GM12891 (cell line): Measurements from ENCODE around the gene PROCR.
"Not testable (repeated sequence)": the region's sequence is repeated elsewhere in the genome, so short reads cannot be mapped to it uniquely, and the experiment has no call there.

ENCODE experiments used
- DNase-seq: peaks from one replicate; pipeline ENCODE4 v3.0.0; 2011; ENCODE audit warnings: low spot score; ENCODE audit not compliant: insufficient read length
- FAIRE-seq: peaks from 2 replicates; lab custom pipeline; 2011; peaks lifted over from hg19 to GRCh38; lab: Jason Lieb, UNC
- PAX5 ChIP-seq: IDR thresholded peaks from 2 replicates; pipeline ENCODE4 v1.6.1; 2011; ENCODE audit warnings: low read length, moderate library complexity, mild to moderate bottlenecking; ENCODE audit not compliant: insufficient read depth, severe bottlenecking
- POLR2A ChIP-seq: IDR thresholded peaks from 2 replicates; pipeline ENCODE4 v1.6.1; 2011; ENCODE audit warnings: low read depth, low read length, control low read depth
- POLR2AphosphoS5 ChIP-seq: IDR thresholded peaks from 2 replicates; pipeline ENCODE4 v1.6.1; 2011; ENCODE audit warnings: low read depth, low read length, control low read depth
- POU2F2 ChIP-seq: IDR thresholded peaks from 2 replicates; pipeline ENCODE4 v1.6.1; 2011; ENCODE audit warnings: low read depth, mild to moderate bottlenecking, control low read depth, low read length, moderate library complexity
- SPI1 ChIP-seq: IDR thresholded peaks from 2 replicates; pipeline ENCODE4 v1.6.1; 2011; ENCODE audit warnings: low read depth, low read length, control low read depth
- TAF1 ChIP-seq: IDR thresholded peaks from 2 replicates; pipeline ENCODE4 v1.6.1; 2011; ENCODE audit warnings: low read depth, low read length, control low read depth

PROCR gene

GRCh38 chr20:35174458-35175216 lies 2.8 kb downstream of the PROCR start:
- no peak for FAIRE-seq
- no peak for DNase-seq
- TF ChIP-seq POLR2AphosphoS5 (no peak), POU2F2 (no peak), TAF1 (no peak), PAX5 (no peak), POLR2A (no peak), SPI1 (no peak)

DNA sequence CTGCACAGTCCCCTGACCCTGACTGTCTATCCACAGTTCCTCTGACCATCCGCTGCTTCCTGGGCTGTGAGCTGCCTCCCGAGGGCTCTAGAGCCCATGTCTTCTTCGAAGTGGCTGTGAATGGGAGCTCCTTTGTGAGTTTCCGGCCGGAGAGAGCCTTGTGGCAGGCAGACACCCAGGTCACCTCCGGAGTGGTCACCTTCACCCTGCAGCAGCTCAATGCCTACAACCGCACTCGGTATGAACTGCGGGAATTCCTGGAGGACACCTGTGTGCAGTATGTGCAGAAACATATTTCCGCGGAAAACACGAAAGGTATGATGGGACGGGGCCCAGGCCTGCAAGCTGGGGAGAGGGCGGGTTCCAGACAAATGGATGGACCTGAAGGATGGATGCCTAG lies 4.3 kb downstream of the PROCR start:
- no peak for FAIRE-seq
- TF ChIP-seq POLR2A (no peak), TAF1 (no peak), POU2F2 (no peak), PAX5 (no peak), SPI1 (no peak), POLR2AphosphoS5 (no peak)
- no peak for DNase-seq

- FAIRE-seq (no peak), DNase-seq (no peak)
- TF ChIP-seq PAX5 = no peak
- TF ChIP-seq POU2F2 = no peak
- TF ChIP-seq POLR2AphosphoS5 = no peak
- no peak for TF ChIP-seq SPI1
- TF ChIP-seq POLR2A = no peak
- no peak for TF ChIP-seq TAF1
These were observed 7.7 kb downstream of the PROCR start for GRCh38 chr20:35179292-35180212.

GRCh38 chr20:35180266-35180665 lies 8.4 kb downstream of the PROCR start:
- TF ChIP-seq POLR2AphosphoS5 = no peak
- no peak for TF ChIP-seq SPI1
- no peak for TF ChIP-seq TAF1
- TF ChIP-seq POLR2A = no peak
- TF ChIP-seq POU2F2 = no peak
- no peak for TF ChIP-seq PAX5
- FAIRE-seq = no peak
- DNase-seq = no peak

DNA sequence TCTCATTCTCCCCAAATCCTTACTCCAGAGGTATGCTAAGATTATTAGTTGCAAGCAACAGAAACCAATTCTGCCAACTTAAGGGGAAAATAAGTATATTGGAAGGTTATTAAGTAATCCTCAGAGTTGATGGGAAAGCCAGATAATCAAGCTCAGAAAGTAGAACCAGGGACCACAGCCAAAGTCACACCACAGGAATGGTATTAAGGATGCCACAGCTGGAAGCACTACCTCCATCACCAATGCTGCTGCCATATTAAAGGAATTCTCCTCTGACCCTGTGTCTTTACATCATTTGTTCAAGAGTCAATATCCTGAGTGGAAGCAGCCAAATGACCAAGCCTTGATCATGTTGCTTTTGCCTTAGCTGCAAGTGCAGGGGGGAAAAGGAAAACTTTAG lies 9.9 kb downstream of the PROCR start:
- DNase-seq (no peak), FAIRE-seq (no peak)
- TF ChIP-seq POLR2A (no peak), SPI1 (no peak), PAX5 (no peak), POLR2AphosphoS5 (no peak), TAF1 (no peak), POU2F2 (no peak)

DNA sequence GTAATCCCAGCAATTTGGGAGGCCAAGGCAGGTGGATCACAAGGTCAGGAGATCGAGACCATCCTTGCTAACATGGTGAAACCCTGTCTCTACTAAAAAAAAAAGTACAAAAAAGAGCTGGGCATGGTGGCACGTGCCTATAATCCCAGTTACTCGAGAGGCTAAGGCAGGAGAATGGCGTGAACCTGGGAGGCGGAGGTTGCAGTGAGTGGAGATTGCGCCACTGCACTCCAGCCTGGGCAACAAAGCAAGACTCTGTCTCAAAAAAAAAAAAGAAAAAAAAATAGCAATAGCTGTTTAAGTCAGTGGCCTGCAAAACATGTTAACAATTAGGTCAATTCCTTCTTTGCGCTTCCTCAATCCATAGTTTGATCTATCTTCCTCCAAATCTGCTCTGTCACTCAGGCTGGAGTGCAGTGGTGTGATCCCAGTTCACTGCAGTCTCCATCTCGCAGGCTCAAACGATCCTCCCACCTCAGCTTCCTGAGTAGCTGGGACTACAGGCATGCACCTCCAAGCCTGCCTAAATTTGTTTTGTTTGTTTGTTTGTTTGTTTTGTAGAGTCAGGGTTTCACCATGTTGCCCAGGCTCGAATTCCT lies 14.9 kb downstream of the PROCR start:
- not testable (repeated sequence) for FAIRE-seq, DNase-seq

DNA sequence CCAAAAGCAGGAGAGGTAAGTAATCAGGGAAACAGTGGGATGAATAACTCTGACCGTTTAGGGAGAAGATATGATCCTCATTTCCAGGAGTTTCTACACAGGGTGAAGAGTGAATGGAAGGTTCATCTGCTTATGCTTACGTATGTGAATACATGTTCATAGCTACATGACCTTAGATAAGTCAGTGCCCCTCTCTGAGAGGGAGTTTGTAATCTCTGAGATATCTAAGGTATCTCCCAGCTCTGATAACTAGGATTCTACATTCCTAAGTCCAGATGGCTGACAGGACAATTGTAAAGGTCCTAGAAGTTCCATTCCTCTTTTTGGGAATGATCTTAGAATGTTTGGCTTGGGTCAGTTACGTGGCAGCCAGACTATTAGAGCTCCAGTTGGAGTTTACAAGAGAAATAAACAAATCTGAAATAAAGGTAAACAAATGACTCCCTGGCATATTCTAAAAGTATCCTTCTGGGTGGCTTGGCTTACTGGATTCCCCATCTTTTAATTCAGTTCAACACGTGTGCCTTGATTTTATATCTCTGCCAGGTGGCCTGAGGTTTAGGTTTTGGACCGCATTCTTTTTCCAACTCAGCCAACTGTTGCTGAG lies 15.8 kb downstream of the PROCR start:
- FAIRE-seq (no peak), DNase-seq (no peak)
- TF ChIP-seq SPI1 = no peak
- no peak for TF ChIP-seq TAF1
- no peak for TF ChIP-seq PAX5
- TF ChIP-seq POLR2A = no peak
- TF ChIP-seq POLR2AphosphoS5 = no peak
- no peak for TF ChIP-seq POU2F2

DNA sequence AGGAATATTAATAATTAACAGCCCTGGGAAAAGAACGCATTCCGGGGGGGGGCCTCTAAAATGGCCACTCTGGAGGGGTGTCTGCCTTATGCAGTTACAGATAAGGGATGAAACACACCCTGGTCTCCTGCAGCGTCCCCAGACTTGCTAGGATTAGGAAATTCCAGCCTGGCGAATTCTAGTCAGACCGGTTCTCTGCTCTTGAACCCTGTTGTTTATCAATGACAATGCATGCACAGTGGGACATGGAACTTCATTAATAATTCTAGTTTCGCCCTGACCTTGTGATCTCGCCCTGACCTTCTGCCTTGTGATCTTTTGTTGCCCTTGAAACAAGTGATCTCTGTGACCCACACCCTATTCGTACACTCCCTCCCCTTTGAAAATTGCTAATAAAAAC lies 17.4 kb downstream of the PROCR start:
- not testable (repeated sequence) for DNase-seq, FAIRE-seq

GRCh38 chr20:35190556-35190955 lies 18.7 kb downstream of the PROCR start:
- TF ChIP-seq PAX5 (no peak), POLR2AphosphoS5 (no peak), SPI1 (no peak), TAF1 (no peak), POLR2A (no peak), POU2F2 (no peak)
- DNase-seq = no peak
- no peak for FAIRE-seq
